ENCODE measurements around the gene WWC2. TPM values are rescaled to one million over a fixed set of nuclear protein-coding genes. Genes with fewer than 3 reads are reported as not detected.

The WWC2 gene
- total RNA-seq, 1 experiment from 2014 or later: 80.3 TPM

DNA sequence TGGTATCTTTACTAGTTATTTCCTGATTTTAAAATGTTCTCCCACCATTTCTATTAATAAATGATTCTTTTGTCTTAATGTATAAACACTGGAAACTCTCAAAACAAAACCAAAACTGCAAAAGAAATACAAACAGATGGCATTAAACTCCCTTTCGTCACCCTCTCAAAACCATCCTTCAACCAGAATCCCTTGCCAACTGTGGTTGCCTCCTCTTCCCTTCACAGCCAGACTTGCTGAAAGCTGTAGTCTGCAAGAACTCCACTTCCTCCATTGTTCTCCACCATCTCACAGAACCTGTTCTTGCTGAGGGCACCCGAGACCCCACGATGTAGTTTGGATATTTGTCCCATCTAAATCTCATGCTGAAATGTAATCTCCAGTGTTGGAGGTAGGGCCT, 96.5 kb downstream of the WWC2 start:
- Histone ChIP-seq H3K4me3 (ENCODE audit: low read depth in 2 of 2, low read length in 2 of 2) (no peak overlapping the region), H3K27me3 (ENCODE audit: control insufficient read depth, insufficient read depth, low read length) (no peaks in the 10 kb centered on the region), H3K36me3 (ENCODE audit: control insufficient read depth, insufficient read depth, low read length) (no peaks in the 10 kb centered on the region; the same call in 1 of the 2 replicates), H3K4me1 (ENCODE audit: control insufficient read depth, insufficient read depth, low read length) (peaks cover 4% of the 10 kb centered on the region; the same call in 1 of the 2 replicates), H3K9me3 (ENCODE audit: control insufficient read depth, insufficient read depth, low read depth, low read length) (no peaks in the 10 kb centered on the region), H3K27ac (ENCODE audit: low read length) (no peak overlapping the region)
- no TSS peak for BruUV-seq (replicated peaks)
- in situ Hi-C loops (cut with HindIII; ENCODE audit: low pct_unique_long_range_greater_than_20kb, low sequenced_read_pairs): no loop called here
- ChIA-PET POLR2A (interaction anchor here (0.6 kb wide), 1 partner anchor 77 kb away, joined by 3 read pairs; no protein-coding TSS in a partner anchor), CTCF (no interaction called here)
- TF ChIP-seq TCF7L2 (IDR thresholded peaks at IDR 0.05; ENCODE audit: low read depth, low read length): no peak
- TF ChIP-seq, protein P1, sequence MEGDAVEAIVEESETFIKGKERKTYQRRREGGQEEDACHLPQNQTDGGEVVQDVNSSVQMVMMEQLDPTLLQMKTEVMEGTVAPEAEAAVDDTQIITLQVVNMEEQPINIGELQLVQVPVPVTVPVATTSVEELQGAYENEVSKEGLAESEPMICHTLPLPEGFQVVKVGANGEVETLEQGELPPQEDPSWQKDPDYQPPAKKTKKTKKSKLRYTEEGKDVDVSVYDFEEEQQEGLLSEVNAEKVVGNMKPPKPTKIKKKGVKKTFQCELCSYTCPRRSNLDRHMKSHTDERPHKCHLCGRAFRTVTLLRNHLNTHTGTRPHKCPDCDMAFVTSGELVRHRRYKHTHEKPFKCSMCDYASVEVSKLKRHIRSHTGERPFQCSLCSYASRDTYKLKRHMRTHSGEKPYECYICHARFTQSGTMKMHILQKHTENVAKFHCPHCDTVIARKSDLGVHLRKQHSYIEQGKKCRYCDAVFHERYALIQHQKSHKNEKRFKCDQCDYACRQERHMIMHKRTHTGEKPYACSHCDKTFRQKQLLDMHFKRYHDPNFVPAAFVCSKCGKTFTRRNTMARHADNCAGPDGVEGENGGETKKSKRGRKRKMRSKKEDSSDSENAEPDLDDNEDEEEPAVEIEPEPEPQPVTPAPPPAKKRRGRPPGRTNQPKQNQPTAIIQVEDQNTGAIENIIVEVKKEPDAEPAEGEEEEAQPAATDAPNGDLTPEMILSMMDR (IDR thresholded peaks at IDR 0.05): no peak
- TF ChIP-seq POLR2AphosphoS5 (IDR thresholded peaks at IDR 0.05; ENCODE audit: low read depth, low read length): no peak
- no peak for TF ChIP-seq SIN3A (IDR thresholded peaks at IDR 0.05; ENCODE audit: borderline replicate concordance, insufficient read depth, low read depth, low read length)
- TF ChIP-seq, protein P2, sequence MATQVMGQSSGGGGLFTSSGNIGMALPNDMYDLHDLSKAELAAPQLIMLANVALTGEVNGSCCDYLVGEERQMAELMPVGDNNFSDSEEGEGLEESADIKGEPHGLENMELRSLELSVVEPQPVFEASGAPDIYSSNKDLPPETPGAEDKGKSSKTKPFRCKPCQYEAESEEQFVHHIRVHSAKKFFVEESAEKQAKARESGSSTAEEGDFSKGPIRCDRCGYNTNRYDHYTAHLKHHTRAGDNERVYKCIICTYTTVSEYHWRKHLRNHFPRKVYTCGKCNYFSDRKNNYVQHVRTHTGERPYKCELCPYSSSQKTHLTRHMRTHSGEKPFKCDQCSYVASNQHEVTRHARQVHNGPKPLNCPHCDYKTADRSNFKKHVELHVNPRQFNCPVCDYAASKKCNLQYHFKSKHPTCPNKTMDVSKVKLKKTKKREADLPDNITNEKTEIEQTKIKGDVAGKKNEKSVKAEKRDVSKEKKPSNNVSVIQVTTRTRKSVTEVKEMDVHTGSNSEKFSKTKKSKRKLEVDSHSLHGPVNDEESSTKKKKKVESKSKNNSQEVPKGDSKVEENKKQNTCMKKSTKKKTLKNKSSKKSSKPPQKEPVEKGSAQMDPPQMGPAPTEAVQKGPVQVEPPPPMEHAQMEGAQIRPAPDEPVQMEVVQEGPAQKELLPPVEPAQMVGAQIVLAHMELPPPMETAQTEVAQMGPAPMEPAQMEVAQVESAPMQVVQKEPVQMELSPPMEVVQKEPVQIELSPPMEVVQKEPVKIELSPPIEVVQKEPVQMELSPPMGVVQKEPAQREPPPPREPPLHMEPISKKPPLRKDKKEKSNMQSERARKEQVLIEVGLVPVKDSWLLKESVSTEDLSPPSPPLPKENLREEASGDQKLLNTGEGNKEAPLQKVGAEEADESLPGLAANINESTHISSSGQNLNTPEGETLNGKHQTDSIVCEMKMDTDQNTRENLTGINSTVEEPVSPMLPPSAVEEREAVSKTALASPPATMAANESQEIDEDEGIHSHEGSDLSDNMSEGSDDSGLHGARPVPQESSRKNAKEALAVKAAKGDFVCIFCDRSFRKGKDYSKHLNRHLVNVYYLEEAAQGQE (IDR thresholded peaks at IDR 0.05; ENCODE audit: insufficient read depth in 1 of 2, low read depth in 2 of 2, low read length in 1 of 2): no peak
- intact Hi-C loops (cut with micrococcal nuclease; ENCODE audit: unreplicated experiment): no loop called here
- no peak for DNase-seq (ENCODE audit: low read depth, low spot score)
- no peak for ATAC-seq

DNA sequence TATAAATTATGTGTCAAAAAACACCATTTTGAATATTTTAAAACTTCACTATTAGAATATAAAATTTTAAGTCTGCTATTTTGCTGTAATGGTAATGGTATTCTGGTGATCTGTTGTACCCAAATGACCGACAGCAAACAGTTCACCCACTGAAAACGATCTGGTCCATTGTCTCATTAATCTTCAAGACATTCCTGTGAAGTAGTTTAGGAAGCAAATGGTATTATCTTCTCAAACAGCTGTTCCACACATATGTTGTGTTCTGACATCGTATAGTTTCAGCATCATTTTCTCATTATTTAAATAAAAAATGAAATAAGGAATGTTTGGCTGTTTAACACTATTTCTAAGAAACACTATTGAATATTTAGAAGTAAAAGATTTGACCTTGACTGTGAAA, 98.1 kb downstream of the WWC2 start:
- no peak for DNase-seq (ENCODE audit: low read depth, low spot score)
- ChIA-PET CTCF (no interaction called here), POLR2A (interaction anchor here (0.7 kb wide), 1 partner anchor 20 kb away, joined by 4 read pairs; no protein-coding TSS in a partner anchor)
- H3K27me3 ChIP-seq (ENCODE audit: control insufficient read depth, insufficient read depth, low read length): no peaks in the 10 kb centered on the region
- no peak for ATAC-seq
- no peaks in the 10 kb centered on the region for H3K9me3 ChIP-seq (ENCODE audit: control insufficient read depth, insufficient read depth, low read depth, low read length)
- TF ChIP-seq TCF7L2 (IDR thresholded peaks at IDR 0.05; ENCODE audit: low read depth, low read length): no peak
- TF ChIP-seq, protein P1 (IDR thresholded peaks at IDR 0.05): no peak
- H3K27ac ChIP-seq (ENCODE audit: low read length): no peak overlapping the region
- no peak overlapping the region for H3K4me3 ChIP-seq (ENCODE audit: low read depth in 2 of 2, low read length in 2 of 2)
- H3K36me3 ChIP-seq (ENCODE audit: control insufficient read depth, insufficient read depth, low read length): no peaks in the 10 kb centered on the region; the same call in 1 of the 2 replicates
- peaks cover 4% of the 10 kb centered on the region; the same call in 1 of the 2 replicates for H3K4me1 ChIP-seq (ENCODE audit: control insufficient read depth, insufficient read depth, low read length)
- in situ Hi-C loops (cut with HindIII; ENCODE audit: low pct_unique_long_range_greater_than_20kb, low sequenced_read_pairs): no loop called here
- no TSS peak for BruUV-seq (replicated peaks)
- intact Hi-C loops (cut with micrococcal nuclease; ENCODE audit: unreplicated experiment): no loop called here
